Osteocyte (in vitro differentiated cells): ENCODE results near the gene PHLPP1. TPM values are rescaled to one million over a fixed set of nuclear protein-coding genes. Genes with fewer than 3 reads are reported as not detected.
"Not testable (repeated sequence)": the region's sequence is repeated elsewhere in the genome, so short reads cannot be mapped to it uniquely, and the experiment has no call there.

Experiments used
- DNase-seq: peaks from one replicate; pipeline ENCODE4 v3.0.0; 2021; ENCODE audit warnings: mixed read lengths; ENCODE audit not compliant: unreplicated experiment; ENCODE audit errors: extremely low spot score
- H3K27ac Mint-ChIP-seq: one replicate; pipeline ENCODE4 v1.8.0; 2021; ENCODE audit warnings: mild to moderate bottlenecking, mixed read lengths; ENCODE audit not compliant: unreplicated experiment
- H3K27me3 Mint-ChIP-seq: one replicate; pipeline ENCODE4 v1.8.0; 2021; ENCODE audit warnings: mixed read lengths; ENCODE audit not compliant: unreplicated experiment
- H3K36me3 Mint-ChIP-seq: one replicate; pipeline ENCODE4 v1.8.0; 2021; ENCODE audit warnings: mixed read lengths; ENCODE audit not compliant: unreplicated experiment
- H3K4me1 Mint-ChIP-seq: one replicate; pipeline ENCODE4 v1.8.0; 2021; ENCODE audit warnings: mixed read lengths; ENCODE audit not compliant: unreplicated experiment
- H3K4me3 Mint-ChIP-seq: one replicate; pipeline ENCODE4 v1.8.0; 2021; ENCODE audit warnings: mild to moderate bottlenecking, moderate library complexity, mixed read lengths; ENCODE audit not compliant: unreplicated experiment
- H3K9me3 Mint-ChIP-seq: one replicate; pipeline ENCODE4 v1.8.0; 2021; ENCODE audit warnings: mixed read lengths; ENCODE audit not compliant: unreplicated experiment
- CTCF ChIP-seq: fragments of 200-600 bp; sonication (generic); IDR thresholded peaks from 2 replicates; pipeline ENCODE4 v1.5.0; 2021; ENCODE audit warnings: antibody characterized with exemption, mild to moderate bottlenecking, moderate library complexity
- total RNA-seq: library from RNA; stranded (reverse); gene quantifications from 2 replicates; pipeline ENCODE4 v1.2.1, GENCODE V29; 2021

PHLPP1 gene
- total RNA-seq, 1 donor from 2014 or later = 19.6 TPM

- Mint-ChIP-seq H3K27me3 (no peaks in the 10 kb centered on the region), H3K9me3 (no peaks in the 10 kb centered on the region), H3K27ac (no peak overlapping the region), H3K4me3 (no peak overlapping the region), H3K4me1 (peaks cover 20% of the 10 kb centered on the region), H3K36me3 (no peaks in the 10 kb centered on the region)
- no peak for DNase-seq
- TF ChIP-seq CTCF = no peak
Observed at GRCh38 chr18:62799977-62800376, 84.6 kb downstream of the PHLPP1 start.

GRCh38 chr18:62802523-62802922, 87.2 kb downstream of the PHLPP1 start:
- Mint-ChIP-seq H3K4me1 (peaks cover 18% of the 10 kb centered on the region), H3K4me3 (no peak overlapping the region), H3K27me3 (no peaks in the 10 kb centered on the region), H3K9me3 (no peaks in the 10 kb centered on the region), H3K27ac (no peak overlapping the region), H3K36me3 (no peaks in the 10 kb centered on the region)
- DNase-seq = no peak
- TF ChIP-seq CTCF = peak; percentile 16

- DNase-seq = no peak
- Mint-ChIP-seq H3K36me3 (no peaks in the 10 kb centered on the region), H3K4me1 (peaks cover 17% of the 10 kb centered on the region), H3K9me3 (no peaks in the 10 kb centered on the region), H3K4me3 (no peak overlapping the region), H3K27me3 (no peaks in the 10 kb centered on the region), H3K27ac (no peak overlapping the region)
- TF ChIP-seq CTCF = no peak
Observed at GRCh38 chr18:62807396-62807795, 92.1 kb downstream of the PHLPP1 start.

GRCh38 chr18:62808123-62808522, 92.8 kb downstream of the PHLPP1 start:
- no peaks in the 10 kb centered on the region for H3K27me3 Mint-ChIP-seq
- no peak overlapping the region for H3K4me3 Mint-ChIP-seq

GRCh38 chr18:62809445-62809844, 94.1 kb downstream of the PHLPP1 start:
- DNase-seq, H3K9me3 Mint-ChIP-seq, H3K36me3 Mint-ChIP-seq, H3K4me3 Mint-ChIP-seq, H3K27ac Mint-ChIP-seq, H3K27me3 Mint-ChIP-seq: not testable (repeated sequence)
- peaks cover 33% of the 10 kb centered on the region for H3K4me1 Mint-ChIP-seq

More at GRCh38 chr18:62808123-62808522, 92.8 kb downstream of the PHLPP1 start:
- TF ChIP-seq CTCF = no peak
- Mint-ChIP-seq H3K9me3 (no peaks in the 10 kb centered on the region), H3K4me1 (peaks cover 22% of the 10 kb centered on the region), H3K27ac (no peak overlapping the region), H3K36me3 (no peaks in the 10 kb centered on the region)
- DNase-seq = no peak

- Mint-ChIP-seq H3K27ac (no peak overlapping the region), H3K4me1 (peaks cover 38% of the 10 kb centered on the region), H3K36me3 (no peaks in the 10 kb centered on the region), H3K27me3 (no peaks in the 10 kb centered on the region), H3K4me3 (no peak overlapping the region), H3K9me3 (no peaks in the 10 kb centered on the region)
- no peak for DNase-seq
- TF ChIP-seq CTCF = no peak
Observed at GRCh38 chr18:62809900-62810299, 94.6 kb downstream of the PHLPP1 start.
